Measurements from ENCODE around the gene GOLGA7B. TPM values are rescaled to one million over a fixed set of nuclear protein-coding genes. Genes with fewer than 3 reads are reported as not detected.

GOLGA7B gene
- total RNA-seq, 1 donor from 2014 or later: 0.98 TPM

GRCh38 chr10:97916586-97916985 lies 66.9 kb downstream of the GOLGA7B start:
- intact Hi-C loops (cut with DNase I): loop anchor here (10.0 kb wide), 1 partner anchor 128 kb away; no protein-coding TSS in a partner anchor
- H3K36me3 ChIP-seq: no peaks in the 10 kb centered on the region
- H3K9me3 ChIP-seq: no peaks in the 10 kb centered on the region
- no peaks in the 10 kb centered on the region for H3K27me3 ChIP-seq
- TF ChIP-seq CTCF (IDR thresholded peaks at IDR 0.05): no peak
- peaks cover 11% of the 10 kb centered on the region for H3K4me1 ChIP-seq
- ATAC-seq (peak; percentile 51), DNase-seq (no peak)
- no peak overlapping the region for H3K4me3 ChIP-seq
- H3K27ac ChIP-seq: no peak overlapping the region

GRCh38 chr10:97919012-97919411 lies 69.4 kb downstream of the GOLGA7B start:
- Histone ChIP-seq H3K9me3 (no peaks in the 10 kb centered on the region), H3K36me3 (no peaks in the 10 kb centered on the region), H3K4me1 (peaks cover 11% of the 10 kb centered on the region), H3K27me3 (no peaks in the 10 kb centered on the region), H3K4me3 (no peak overlapping the region), H3K27ac (no peak overlapping the region)
- intact Hi-C loops (cut with DNase I): loop anchor here (10.0 kb wide), 1 partner anchor 126 kb away; no protein-coding TSS in a partner anchor
- no peak for TF ChIP-seq CTCF (IDR thresholded peaks at IDR 0.05)
- DNase-seq (no peak), ATAC-seq (no peak)

- no peak overlapping the region for H3K4me3 ChIP-seq
- no peak overlapping the region for H3K27ac ChIP-seq
- no peaks in the 10 kb centered on the region for H3K9me3 ChIP-seq
- intact Hi-C loops (cut with DNase I): no loop called here
- H3K4me1 ChIP-seq: peaks cover 11% of the 10 kb centered on the region
- no peak for TF ChIP-seq CTCF (IDR thresholded peaks at IDR 0.05)
- ATAC-seq (no peak), DNase-seq (peak; percentile 28)
- peaks cover 7% of the 10 kb centered on the region for H3K27me3 ChIP-seq
- no peaks in the 10 kb centered on the region for H3K36me3 ChIP-seq
These were observed 71.2 kb downstream of the GOLGA7B start for GRCh38 chr10:97920865-97921264.

Other genes starting within 250 kb of the GOLGA7B start
- gene MORN4, start 216.3 kb upstream of the GOLGA7B start, total RNA-seq: 3.8 TPM
- gene PI4K2A, start 209.2 kb upstream of the GOLGA7B start, total RNA-seq: 28.3 TPM
- 20.5 TPM for gene AVPI1, start 162.6 kb upstream of the GOLGA7B start, total RNA-seq
- 43.8 TPM for gene MARVELD1, start 136.1 kb upstream of the GOLGA7B start, total RNA-seq
- 29.4 TPM for gene ZFYVE27, start 112.7 kb upstream of the GOLGA7B start, total RNA-seq
- gene SFRP5, start 77.8 kb upstream of the GOLGA7B start, total RNA-seq: 3.0 TPM
- gene CRTAC1, start 180.8 kb downstream of the GOLGA7B start, total RNA-seq: 128 TPM